Right forelimb (tissue), 1 donor: Measurements from ENCODE around the gene BBC3.
"Not testable (repeated sequence)": the region's sequence is repeated elsewhere in the genome, so short reads cannot be mapped to it uniquely, and the experiment has no call there.

Experiments
- DNase-seq: peaks from one replicate; pipeline ENCODE4 v3.0.0-alpha.2; 2018

BBC3 gene

GRCh38 chr19:47257411-47258169, 26.6 kb upstream of the BBC3 start:
- no peak for DNase-seq

DNA sequence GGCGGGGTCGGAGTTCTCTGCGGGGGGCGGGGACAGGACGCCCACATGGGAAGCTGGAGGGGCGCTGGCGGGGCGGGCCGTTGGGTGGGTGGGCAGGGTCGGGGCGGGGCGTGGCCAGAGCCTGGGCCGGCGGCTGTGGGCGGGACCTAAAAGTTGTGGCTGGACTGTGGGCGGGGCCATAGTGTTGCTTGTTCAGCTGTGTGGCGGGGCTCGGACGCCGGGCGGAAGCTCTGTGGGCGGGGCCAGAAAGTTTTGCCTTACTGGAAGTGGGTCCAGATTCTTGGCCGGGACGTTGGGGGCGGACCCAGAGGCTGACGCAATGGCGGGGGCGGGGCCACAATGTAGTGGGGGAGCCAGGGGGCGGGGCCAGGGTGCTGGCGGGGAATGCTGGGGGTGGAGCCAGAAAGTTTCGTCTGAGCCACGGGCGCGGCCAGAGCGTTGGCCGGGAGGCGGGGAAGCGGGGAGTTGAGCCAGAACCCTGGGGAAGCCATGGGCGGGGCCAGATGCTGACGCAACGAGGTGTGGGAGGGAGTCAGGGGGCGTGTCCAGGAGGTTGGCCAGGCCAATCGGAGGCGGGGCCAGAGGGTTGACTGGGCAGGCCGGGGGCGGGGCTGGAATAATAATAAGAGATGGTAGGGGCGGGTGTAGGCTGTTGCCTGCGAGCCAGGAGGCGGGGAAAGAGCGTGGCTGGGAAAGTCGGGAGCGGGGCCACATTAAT, 25.9 kb upstream of the BBC3 start:
- DNase-seq, result peak; percentile 100

DNA sequence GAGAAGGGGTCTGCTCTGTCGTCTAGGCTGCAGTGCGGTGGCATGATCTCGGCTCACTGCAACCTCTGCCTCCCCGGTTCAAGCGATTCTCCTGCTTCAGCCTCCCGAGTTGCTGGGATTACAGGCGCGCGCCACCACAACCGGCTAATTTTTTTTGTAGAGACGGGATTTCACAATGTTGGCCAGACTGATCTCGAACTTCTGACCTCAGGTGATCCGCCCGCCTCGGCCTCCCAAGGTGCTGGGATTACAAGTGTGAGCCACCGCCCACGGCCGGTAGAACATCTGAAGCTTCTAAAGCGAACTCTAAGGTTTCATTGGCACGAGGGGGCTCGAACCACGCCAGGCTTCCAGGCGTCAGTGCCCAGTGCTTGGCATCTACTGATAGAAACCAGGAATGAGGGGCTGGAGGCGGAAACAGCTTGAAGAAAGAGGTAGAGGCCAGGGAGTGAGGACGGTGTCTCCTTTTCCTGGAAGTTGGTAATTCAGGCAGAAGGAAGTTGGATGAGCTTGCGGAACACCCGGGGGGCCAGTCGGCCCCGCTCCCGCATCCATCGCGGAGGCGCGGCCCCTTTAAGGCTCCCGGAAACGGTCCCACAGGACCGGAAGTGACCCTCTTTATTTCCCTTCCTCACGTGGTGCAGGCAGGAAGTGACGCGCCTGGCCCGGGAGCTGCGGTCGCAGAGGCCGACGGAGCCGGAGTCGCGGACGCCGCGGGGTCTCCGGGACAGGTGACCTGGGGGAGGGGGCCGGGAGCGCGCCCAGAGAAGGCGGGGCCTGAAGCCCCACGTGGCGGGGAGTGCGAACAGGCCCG, 25.1 kb upstream of the BBC3 start, which contains the start of gene CCDC9:
Gene CCDC9 (plus strand): TSS at position 647 of the 814 bp plus-strand sequence. CDS start 1,876 bp downstream, outside the sequence.
- DNase-seq, result peak; percentile 98

DNA sequence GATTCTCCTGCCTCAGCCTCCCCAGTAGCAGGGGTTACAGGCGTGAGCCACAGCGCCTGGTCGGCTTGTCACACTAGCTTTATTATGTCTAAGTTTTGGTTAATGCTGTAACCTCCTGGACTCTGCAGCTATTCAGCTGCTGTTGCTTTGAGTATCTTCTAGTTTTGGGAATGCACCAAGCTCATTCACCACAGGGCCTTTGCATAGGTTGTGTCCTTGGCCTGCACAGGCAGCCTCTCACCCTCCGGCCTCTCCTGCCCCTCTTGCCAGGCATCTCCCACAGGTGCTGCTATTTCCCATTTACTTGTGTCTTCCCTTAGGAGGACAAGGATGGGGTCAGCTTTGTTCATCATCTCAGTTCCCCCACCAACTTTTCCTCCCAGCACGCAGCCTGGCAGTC, 23.0 kb upstream of the BBC3 start:
- DNase-seq, result no peak

DNA sequence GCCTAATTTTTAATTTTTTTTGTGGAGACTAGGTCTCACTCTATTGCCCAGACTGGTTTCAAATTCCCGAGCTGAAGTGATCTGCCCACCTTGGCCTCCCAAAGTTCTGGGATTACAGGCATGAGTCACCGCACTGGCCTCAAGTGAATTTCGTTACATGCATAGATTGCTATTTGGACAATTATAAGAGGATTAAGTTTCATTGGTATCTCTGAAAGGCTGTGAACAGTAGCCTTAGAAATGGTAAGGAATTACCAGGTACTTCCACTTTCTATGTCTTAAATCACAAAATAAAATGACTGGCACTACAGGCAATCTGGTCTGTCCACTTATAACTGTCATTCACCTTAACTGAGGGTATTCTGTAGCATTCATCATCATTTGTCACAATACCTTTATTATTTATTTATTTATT, 22.5 kb upstream of the BBC3 start:
- DNase-seq, result no peak

DNA sequence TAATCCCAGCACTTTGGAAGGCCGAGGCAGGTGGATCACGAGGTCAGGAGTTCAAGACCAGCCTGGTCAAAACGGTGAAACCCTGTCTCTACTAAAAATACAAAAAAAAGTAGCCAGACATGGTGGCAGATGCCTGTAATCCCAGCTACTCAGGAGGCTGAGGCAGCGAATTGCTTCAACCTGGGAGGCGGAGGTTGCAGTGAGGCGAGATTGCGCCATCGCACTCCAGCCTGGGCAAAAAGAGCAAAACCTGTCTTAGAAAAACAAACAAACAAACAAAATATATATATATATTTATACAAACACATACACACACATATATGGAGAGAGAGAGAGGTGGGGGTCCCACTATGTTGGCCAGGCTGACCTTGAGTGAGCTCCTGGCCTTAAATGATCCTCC, 22.0 kb upstream of the BBC3 start:
- DNase-seq, result not testable (repeated sequence)

DNA sequence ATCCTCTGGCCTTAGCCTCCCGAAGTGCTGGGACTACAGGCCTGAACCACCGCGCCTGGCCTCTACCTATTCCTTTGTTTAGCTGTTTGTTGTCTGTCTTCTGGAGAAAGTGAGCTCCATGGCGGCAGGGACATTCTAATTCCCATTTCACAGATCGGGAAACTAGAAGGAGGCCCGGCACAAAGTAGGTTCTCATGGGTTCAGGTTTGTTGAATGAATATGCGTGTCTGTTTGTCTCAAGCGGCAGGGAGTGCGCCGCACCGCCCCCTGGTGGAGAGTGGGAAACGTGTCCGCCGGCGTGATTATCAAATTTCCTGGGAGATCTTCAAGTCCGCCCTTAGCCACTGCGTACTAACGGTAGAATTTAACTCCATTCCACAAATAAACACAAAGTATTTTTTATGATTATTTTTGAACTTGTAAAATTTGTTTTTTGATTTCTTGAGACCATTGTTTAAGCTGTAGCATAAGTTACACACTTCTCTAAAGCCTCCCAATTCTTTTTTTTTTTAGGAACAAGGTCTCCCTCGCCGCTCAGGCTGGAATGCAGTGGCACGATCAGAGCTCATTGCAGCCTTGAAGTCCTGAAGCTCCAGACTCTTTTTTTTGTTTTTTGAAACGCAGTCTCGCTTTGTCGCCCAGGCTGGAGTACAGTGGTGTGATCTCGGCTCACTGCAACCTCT, 16.4 kb upstream of the BBC3 start:
- peak; percentile 85 for DNase-seq

GRCh38 chr19:47243776-47244547, 13.0 kb upstream of the BBC3 start:
- peak; percentile 94 for DNase-seq

GRCh38 chr19:47243364-47243775, 12.4 kb upstream of the BBC3 start:
- no peak for DNase-seq

DNA sequence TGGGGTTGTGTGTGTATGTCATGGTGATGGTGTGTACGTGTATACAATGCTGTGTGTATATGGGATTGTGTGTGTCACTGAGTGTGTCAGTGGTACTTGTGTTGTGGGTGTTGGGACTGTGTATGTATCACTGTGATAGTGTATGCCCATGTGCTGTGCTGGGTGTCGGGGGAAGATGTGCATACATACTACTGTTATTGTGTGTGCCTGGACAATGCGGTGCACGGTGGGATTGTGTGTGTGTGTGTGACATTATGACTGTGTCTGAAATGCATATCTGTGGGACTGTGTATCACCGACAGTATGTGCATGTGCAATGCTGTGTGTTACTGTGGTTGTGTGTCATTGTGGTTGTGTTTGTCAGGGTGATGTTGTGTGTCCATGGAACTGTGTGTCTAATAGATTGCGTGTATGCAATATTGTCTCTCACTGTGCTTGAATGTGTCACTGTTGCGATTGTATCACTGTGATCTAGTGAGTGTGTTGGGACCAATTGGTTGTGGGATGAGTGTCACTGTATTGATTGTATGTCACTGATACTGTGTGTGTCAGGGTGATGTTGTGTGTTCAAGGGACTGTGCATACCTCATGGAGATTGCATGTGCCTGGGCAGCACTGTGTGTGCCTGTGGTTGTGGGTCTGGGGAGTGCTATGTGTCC, 11.0 kb upstream of the BBC3 start:
- DNase-seq, result no peak

- DNase-seq, result no peak
These were observed 10.3 kb upstream of the BBC3 start for GRCh38 chr19:47240996-47241918.

DNA sequence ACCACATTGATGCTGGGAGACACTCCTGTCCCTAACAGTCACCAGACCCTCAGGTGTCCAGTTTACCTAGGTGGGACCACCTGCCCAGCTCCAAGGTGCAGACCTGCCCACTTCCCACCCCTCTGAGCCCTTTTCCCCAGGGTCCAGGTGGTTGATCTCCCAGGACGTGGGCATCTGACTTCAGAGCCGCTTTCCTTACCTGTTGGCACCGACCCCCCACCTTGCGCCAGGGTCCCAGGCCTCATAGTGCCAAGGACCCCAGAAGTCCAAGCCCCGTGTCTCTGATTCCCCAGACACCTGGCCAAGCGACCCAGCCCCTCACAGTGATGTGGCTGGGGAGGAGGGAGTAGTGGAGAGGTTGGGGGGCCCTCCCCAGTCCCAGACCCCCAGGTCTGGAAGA, 9.6 kb upstream of the BBC3 start:
- DNase-seq, result no peak

- peak; percentile 77 for DNase-seq
These were observed 8.8 kb upstream of the BBC3 start for GRCh38 chr19:47239610-47240296.

- DNase-seq, result no peak
These were observed 8.2 kb upstream of the BBC3 start for GRCh38 chr19:47239152-47239551.

- no peak for DNase-seq
These were observed 5.2 kb upstream of the BBC3 start for GRCh38 chr19:47236072-47236675.

GRCh38 chr19:47232422-47233211, 1.6 kb upstream of the BBC3 start:
- DNase-seq, result no peak

- peak; percentile 91 for DNase-seq
These were observed 436 bp upstream of the BBC3 start for GRCh38 chr19:47231215-47232054.
